Tongue (tissue), 2 donors: Measurements from ENCODE around the gene PDZD4. TPM values are rescaled to one million over a fixed set of nuclear protein-coding genes. Genes with fewer than 3 reads are reported as not detected.

Experiments
- DNase-seq: peaks from one replicate; pipeline ENCODE4 v3.0.0-alpha.2; 2015
- total RNA-seq: library from RNA; depleted of rRNA; stranded (reverse); fragments of >200 nt; gene quantifications from one replicate; pipeline ENCODE4 v1.2.3, GENCODE V29; 2014

Gene PDZD4
- total RNA-seq, 1 donor from 2014 or later: 4.1 TPM

DNA sequence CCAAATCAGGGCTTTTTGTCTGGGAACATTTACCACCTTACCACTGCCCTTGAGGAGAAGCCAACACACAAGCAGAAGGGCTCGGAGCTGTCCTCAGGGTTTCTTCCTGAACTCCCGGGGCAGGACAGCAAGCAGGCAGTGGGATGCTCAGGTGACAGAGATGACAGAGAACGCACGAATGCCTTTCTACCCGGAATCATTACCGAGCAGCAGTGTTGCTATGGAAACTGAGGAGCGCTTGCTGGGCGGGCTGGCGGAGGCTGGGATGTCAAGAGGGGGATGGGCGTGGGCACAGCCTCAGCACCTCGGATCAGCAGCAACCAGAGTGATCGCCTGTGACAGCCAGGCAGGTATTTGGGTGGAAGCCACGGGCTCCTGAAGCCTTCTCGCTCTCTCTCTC, 18.1 kb downstream of the PDZD4 start:
- no peak for DNase-seq

DNA sequence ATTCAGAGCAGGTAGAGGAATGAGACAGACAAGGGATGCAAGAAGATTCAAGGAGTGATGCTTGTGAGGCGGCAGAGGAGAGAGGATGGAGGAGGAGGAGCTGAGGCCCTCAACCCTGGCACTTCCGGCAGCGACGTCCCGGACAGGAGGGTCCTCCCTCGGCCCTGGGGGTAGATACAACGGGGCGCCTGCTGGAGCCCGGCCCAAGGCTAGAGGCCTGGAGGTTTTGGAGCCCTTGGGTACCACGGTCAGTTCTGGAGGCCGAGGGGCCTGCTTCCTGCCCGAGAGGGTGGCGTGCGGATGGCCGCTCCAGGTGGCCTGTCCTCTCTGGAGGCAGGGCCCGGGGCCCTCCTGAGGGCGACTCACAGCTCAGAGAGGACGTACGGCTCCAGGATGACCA, 22.4 kb downstream of the PDZD4 start:
- DNase-seq: no peak

DNA sequence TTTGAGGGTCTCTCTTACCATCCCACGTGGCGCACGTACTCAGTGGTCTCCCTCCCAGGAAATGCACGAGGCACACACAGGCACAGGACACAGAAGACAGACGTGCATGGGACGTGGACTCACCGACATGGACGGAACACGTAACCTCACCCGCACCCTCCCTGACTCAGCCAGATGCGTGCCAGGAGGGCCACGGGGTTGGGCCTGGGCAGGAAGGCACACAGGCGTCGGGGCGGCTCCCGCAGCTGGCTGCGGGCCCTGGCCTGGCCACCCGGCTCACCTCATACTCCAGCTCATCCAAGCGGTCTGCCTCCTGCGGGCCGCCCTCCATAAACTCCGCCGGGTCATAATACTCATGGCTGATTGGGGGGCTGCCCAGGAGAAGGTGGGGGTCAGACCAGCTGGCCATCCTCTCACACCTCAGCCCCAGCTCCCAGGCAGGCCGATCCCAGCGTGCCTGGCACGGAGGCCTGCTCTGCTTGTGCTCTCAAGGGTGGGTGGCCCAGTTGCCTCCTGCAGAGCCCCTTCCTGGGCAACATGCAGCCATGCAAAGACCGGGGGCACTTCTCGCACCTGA, 23.3 kb downstream of the PDZD4 start:
- DNase-seq: no peak

DNA sequence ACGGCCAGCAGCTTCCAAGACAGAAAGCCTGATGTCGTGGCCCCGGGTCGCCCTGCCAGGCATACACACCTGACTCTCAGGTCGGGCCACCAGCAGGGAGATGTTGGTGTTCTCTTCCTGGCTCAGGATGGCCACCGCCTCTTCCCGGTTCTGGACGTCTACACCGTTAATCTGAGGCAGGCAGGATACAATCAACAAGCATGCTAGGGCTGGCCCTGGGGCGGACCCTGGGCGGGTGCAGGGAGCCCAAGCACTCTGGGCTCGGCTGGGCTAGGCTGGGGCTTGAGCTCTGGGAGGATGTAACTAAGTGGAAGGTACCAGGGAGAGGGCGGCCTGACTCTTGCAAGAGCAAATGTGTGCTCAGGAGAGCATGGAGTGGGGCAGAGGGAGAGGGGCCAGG, 24.9 kb downstream of the PDZD4 start:
- no peak for DNase-seq

DNA sequence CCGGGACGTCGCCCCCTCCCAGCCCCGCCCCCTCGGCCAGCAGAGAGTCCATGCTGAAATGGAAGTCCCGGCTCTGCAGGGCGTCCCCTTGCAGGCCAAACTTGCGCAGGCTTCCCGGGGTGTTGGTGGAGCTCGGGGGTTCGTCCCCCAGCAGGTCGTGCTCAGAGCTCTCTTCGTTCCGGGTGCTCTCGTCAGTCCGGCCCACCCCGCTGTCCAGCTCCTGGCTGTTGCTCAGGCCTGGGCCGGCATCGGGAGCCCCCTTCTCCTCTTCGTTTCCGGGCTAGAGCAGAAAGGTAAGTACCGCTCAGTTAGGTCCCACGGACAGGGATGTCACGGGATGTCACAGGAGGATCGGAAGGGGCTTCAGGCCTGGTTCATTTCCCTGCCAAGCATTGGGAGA, 25.7 kb downstream of the PDZD4 start:
- DNase-seq: no peak

DNA sequence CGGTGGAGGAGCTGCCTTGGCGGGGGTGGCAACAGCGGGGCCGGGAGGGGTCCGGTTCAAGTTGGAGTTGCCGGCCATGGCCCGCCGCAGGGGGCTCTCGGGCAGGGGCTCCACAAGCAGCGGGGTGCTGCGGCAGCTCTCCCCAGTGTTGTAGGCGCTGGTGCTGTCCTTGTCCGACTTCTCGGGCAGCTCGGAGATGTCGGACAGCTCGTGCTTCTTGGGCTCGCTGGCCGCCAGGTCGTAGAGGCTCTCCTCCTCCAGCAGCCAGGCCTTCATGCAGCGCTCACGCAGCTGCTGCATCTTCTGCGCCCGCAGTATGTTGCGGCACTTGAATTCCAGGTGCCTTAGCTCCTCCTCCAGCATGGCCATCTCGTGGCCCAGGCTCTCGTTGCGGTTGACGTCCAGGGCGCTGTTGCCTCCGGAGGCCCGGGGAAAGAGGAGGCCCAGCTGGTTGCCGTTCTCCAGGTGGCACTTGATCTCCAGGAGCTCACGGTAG, 26.2 kb downstream of the PDZD4 start:
- no peak for DNase-seq

DNA sequence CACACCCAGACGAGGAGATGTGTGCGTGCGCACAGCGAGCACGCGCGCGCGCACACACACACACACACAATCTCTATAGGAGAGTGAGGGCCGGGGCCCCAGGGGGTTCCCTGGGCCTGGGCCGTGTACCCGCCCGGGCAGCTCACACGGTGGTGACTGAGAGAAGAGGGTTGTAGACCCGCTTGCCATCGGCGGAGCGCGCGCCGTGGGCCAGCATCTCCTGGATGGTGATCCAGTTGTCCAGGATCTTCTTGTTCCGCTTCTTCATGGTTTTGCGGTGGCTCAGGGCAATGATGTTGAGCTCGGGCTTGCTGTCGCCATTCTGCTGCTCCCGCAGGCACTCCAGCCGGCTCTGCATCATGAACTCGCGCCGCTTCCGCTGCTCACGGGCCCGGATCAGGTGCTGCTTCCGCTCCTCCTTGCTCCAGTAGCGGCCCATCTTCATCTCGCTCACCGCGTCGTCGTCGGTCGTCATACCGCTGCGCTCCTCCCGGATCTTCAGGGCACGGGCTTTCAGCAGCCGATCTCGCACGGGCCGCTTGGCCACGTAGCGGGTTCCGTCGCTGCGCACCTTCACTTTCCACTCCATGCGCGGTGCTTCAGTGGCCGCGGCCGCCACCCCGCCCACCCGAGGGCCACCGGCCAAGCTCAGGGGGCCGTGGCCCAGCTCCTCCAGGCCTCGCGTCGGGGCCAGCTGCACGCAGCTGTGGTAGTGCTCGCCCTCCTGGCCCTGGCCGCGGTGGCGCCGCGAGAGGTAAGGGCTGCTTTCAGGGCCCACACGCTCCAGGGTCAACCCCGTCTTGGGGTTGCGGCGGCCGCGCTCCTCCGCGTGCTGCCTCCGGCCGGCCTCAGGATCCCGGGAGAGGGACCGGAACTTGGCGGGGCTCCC, 26.9 kb downstream of the PDZD4 start:
- no peak for DNase-seq

DNA sequence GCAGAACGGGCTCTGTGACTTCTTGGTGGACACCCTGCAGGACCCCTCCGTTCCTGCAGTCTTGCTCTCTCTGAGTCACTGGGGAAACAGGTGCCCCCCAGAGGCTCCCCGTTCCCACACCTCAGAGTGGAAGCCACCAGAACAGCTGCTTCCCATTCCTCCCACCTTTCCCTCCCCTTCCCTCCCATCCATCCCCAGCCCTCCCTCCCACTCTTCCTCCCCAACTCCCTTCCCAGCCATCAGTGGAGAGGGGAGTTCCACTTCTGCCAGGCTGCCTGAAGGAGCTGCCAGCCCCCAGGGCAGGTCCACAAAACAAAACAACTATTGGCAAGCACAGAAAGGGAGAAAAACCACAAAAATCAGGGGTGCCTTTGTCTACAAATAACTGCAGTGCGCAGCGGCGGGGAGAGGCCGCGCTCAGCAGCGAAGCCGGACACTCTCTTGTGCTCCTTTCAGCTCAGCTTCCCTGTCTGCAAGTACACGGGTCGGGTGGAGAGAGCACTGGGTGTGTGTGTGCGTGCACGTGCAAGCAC, 27.8 kb downstream of the PDZD4 start:
- no peak for DNase-seq

DNA sequence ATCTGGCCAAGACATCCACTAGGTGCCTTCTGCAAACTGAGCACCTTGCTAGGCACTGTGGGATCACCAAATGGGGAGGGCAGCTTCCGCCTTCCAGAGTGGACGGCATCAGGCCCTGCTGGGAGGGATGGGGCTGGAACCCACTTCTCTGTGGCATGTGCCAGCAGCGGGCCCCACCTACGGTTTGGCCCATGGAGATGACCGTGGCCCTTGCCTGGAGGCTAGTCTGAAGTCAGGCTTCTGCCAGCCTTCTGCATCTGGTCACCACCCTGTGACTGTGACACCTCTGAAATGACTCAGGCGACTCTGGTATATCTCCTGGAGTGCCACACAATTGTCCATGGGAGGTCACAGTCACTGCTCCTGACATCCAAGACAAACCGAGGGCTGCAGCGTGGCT, 28.7 kb downstream of the PDZD4 start:
- no peak for DNase-seq

DNA sequence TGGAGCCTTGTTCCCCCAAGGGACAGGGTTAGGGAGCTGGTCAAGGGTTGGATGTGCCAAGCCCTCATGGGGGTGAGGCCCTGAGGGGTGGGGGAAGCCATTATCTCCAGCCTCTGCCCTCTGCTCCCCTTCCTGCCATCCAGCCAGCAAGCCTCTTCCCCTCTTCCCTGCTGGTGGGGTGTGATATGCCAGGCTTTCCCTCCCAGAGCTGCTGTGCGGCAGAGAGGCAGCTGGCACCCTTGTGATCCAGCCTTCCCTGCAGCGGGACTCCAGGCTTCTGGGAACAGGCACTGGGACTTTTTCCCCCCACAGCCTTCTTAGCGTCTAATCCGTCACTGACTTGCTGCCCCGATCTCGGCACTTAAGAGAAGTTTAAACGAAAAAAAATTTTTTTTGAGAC, 29.6 kb downstream of the PDZD4 start:
- DNase-seq: no peak

DNA sequence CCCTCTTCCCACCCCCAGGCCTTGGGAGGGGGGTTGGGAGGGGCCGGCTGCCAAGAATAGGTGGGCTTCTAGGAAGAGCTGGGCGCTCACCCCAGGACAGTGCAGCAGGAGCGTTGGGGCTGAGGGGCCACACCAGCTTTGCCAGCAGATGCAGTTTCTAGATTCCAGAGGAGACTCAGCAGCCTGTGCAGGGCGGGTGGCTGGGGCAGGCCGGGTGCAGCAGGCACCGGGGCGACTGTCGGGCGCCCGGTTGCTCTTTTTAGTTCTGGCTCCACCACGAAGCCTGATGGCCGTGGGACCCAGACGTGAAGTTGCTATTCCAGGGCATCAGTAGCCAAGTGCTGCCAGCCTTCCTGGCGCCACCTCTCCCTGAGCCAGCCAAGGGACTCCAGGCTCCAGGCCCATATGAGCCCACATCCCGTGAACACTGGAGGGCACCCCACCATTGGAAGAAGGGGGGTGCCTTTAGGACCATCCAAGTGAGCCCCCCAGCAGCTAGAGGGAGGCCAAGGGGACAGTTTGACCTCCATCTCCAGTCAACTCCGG, 30.1 kb downstream of the PDZD4 start:
- DNase-seq: no peak

DNA sequence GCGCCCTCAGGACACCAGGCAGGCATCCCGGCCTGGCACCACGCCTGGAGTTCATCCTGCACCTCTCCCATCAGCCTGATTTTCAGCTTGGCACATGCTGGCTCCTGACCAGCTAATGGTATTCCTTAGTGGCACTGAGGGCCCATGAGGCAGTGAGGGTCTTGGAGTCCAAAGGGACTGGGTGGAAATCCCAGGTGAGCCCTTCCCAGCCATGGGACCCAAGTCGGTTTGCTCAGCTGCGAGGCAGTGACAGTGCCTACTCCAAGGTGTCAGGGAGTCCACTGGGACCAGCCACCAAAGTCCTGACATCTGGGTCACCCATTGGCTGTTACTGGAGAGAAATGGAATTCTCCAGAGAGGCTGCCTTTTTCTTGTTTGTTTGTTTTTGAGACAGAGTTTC, 31.0 kb downstream of the PDZD4 start:
- no peak for DNase-seq

DNA sequence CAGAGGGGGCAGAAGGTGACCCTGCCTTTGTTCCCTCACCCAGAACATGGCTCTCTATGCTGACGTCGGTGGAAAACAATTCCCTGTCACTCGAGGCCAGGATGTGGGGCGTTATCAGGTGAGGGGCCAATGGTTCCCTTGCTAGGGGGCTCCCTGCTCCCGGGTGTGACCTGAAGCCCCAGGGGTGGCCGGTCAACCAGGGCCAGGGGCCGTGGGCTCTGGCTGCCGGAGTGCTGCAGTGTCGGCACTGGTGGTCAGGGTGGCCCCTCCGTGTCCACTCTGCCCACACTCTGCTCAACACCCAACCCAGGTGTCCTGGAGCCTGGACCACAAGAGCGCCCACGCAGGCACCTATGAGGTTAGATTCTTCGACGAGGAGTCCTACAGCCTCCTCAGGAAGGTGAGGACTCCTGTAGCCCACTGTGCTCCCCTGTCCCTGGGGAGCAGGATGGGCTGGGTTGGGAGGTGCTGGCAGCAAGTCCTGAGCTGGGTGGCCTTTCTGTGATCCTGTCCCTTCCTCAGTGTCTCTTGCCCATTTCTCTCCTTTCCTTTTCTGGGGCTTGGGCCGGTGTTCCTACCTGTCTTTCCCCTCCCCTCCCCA, 32.8 kb downstream of the PDZD4 start:
- no peak for DNase-seq

DNA sequence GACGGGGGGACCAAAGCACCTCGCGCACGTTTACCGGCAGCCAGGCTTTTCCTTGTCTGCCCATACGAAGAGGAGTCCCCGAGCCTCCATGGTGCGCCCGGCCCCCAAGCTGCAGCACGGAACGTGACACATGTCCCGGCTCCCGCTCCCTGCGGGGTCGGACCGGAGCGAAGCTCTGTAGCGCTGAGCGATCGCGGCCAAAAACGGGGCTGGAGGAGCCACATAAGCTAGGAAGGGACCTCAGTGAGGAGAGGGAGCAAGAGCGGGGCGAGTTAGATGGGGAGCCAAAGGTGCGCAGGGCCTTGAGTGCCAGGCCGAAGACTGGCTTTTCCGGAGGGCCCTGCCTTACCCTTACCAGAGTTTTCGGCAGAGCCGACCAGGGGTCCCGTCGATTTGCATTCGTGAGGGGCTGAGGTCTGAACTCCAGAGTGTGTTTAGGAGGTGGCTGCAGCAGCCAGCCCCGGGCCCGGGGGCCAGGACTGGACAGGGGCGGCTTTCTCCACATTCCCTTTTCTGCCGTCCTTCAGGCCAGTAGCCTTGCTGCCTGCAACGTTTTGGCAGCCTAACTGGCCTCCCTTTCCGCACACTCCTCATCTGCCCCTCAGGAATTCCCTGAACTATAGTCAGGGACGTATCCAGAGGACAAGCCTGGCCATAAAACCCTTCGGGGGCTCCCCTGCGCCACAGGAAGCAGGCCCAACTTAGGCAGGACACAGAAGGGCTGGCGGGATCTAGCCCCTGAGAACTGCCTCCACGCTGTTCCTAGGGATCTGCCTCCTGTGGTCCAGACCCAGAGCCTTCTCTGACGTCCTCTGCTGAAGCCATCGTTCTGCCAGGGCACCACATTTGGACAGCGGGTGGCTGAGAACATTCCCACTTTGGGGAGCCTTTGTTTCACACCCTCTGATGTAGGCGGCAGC, 35.2 kb downstream of the PDZD4 start:
- DNase-seq: no peak

DNA sequence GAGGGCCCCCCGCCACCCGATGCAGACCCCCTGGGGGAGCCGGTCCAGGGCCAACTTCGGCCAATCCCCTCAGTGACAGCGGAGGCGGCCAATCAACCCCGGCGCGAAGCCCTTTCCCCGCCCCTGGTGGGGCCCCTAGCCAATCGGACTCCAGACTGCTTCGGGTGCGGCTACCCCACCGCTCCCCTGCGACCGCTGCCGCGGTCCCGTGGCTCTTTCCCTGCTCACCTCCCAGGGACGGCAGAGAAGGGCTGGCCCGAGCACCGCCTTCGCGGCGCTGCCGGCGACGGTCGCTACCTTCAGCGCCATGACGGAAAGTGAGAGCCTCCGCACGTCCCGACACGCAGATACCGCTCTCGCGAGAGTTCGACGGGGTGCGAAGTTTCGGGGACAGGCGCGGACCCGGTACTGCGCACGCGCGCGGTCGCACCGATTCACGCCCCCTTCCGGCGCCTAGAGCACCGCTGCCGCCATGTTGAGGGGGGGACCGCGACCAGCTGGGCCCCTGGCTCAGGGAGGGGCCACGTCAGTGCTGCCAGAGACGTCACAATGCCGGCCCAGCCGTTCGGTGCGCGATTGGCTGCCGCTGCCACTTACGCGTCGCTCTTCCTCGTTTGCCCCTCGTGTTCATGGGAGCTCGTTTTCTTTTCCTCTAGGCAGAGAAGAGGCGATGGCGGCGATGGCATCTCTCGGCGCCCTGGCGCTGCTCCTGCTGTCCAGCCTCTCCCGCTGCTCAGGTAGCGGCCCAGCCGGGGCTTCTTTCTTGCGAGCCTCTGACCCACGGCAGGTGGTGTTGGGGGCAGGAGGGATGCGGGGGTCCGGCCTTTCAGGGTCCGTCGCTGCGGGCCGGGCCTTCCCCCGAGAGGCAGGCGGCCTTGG, 36.1 kb downstream of the PDZD4 start, which contains the start of the genes IDH3G and SSR4:
Gene IDH3G, minus strand, starts transcription at position 358 of the 879 bp plus-strand sequence. Its CDS starts 49 bp downstream, at position 309.
Gene SSR4, plus strand, starts transcription at position 651 of the 879 bp plus-strand sequence. Its CDS starts 20 bp downstream, at position 671.
- DNase-seq: peak; percentile 97

DNA sequence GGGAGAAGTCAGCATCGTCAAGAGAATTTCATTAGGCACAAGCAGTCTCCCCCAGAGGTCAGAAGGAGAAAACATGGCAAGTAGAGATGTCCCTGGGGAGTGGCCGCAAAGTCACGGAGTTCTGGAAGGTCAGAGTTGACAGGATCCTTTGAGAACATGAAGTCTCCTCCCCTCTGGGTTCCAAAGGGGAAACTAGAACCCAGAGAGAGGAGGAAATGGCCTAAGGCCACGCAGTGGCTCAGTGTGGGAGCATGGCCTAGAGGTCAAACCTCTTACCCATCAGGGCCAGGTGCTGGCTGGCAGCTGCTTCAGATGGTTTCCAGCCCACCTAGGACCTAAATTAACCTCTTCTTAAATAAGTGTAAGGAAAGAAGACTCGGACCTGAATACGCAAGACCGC, 37.1 kb downstream of the PDZD4 start:
- DNase-seq: no peak

DNA sequence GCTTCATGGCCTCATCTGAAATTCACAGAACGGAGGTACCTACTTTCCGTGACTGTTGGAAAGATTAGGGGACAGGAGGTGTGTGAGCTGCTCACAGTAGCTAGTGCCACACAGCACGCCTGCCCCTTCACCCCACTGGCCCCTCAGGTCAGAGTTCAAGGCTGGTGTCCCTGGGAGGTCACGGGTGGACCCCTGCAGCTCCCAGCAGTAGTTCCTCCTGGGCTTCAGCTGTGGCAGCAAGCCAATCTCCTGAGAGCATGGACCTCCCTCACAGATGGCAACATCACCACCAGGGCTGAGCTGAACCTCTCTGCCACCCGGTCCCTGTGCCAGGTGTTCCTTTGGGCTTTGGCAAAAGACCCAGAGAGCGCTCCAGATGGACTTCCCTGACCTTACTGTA, 38.0 kb downstream of the PDZD4 start:
- no peak for DNase-seq

DNA sequence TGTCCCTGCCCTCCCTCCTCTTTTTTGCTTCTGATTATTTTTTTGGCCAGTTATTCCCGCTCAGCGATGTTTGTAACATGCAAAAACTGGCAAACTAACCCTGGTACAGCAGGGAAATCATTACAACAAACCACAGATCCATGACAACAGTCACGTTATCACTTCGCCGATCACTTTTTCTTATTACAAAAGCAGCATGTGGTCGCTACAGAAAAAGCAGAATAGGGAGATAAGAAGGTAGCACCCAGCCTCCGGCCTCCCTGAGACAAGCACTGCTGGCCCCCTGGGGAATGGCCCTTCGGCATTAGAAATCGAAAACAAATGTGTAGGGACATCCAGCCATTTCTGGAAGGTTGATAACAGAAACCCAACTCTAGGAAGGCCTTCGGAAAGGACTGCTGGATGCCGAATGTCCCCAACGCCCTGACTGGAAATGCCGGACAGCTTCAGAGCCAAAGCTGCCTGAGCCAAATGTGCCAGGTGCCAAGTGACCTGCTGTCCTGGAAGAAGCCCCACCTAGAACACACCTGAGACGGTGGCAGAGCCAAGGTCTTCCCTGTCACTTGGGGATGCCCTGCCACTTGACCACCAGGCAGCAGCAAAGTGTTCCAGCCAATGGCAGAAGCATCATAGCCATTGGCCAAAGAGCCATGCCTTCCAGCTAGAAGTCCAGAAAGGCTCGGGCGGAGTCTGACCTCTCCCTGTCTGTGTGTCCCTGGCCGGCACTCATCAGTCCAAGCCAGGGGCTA, 39.1 kb downstream of the PDZD4 start:
- no peak for DNase-seq

DNA sequence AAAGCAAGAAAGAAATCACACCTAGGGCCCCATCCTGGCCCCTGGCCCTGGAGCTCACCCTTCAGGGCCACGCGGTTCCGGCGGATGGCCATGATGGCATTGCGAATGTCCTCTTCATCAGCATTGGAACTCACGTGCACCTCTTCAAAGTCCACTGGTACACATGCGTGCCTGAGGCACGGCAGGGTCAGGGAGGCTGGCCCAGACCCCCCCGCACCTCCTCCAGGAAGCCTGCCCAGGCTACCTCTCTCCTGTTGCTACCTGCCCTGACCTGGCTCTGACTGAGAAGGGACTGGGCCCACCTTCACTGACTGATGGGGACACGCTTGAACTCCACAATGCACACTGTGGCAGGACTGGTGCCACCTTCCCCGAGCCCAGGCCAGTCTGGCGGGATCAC, 40.7 kb downstream of the PDZD4 start:
- DNase-seq: no peak

DNA sequence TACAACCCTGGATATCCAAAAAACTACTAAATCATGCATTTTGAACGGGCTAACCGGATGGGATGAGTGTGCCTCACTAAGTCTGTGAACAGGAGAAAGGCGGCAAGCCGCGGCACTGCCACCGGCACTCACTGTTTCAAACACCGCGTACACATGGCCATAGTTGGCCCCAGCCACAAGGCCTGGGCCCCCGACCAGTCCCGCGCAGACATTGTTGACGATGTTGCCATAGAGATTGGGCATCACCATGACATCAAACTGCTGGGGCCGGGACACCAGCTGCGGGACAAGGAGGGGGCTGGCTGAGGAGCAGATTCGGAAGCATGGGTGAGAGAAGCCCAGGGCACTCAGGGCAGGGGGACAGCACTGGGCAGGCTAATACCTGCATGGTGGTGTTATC, 43.7 kb downstream of the PDZD4 start:
- no peak for DNase-seq
